ENCODE measurements around the gene LRRC1.

The LRRC1 gene

DNA sequence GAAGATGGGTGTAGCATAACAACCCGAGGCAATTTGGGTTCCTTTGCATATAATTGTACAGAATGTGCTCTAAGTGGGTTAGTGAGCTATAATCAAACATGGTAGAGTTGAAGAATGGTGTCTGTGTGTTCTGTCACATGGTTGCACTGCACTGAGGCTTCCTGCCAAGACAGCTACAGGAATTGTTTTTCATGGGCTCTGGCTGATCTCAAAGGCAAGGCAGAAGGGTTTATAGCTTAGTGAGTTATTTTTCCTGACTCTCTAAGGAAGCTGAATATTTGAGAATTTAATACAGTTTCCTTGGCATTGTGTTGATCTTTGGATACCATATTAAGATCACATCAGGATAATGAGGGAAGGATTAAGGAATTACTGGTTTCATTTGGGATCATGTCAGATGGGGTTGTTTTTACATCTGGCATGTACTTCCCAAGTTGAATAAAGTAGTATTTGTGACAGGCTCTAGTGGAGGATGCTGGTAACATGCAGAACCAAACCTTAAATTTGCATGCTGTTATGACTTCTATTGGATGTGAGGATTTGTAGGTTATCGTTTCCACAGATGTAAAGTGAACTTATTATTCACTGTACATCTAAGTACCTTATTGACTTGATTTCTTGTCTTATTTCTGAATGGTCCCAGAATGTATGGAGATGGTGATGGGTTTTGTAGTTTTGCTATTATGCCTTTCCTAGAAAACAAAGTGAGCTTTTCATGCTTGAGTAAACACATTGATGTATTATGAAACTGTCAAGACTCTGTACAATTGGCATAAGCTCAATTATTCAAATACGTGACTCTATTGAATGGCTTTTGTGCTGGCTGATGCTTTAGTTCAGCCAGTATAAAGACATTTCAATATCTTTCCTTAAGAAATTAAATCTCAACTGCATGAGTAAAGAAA is 43.3 kb downstream of the LRRC1 start:
- H3K4me3 Mint-ChIP-seq: no peak overlapping the region
- H3K9me3 Mint-ChIP-seq: peaks cover 7% of the 10 kb centered on the region
- no peak for ATAC-seq
- H3K27ac Mint-ChIP-seq: no peak overlapping the region
- H3K36me3 Mint-ChIP-seq: no peaks in the 10 kb centered on the region
- DNase-seq (ENCODE audit: low spot score in 2 of 2): no peak
- H3K4me1 Mint-ChIP-seq: no peaks in the 10 kb centered on the region

DNA sequence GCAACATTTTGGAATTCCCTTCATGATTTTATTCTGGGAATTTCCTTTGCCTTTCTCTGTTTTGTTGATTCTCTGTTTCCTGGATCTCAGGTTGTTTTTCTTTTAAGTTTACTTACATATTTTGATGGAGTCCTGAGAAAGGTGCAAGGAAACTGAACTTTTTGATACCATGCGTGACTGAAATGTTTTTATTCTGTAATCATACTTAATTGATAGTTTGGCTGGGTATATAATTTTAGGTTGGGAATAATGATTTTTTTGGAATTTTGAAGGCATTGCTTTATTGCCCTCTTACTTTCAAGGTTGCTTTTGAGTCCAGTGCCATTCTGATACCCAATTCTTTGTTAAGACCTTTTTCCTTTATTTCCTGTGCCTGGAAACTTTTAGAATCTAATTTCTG is 45.2 kb downstream of the LRRC1 start:
- DNase-seq (ENCODE audit: low spot score in 2 of 2): no peak
- Mint-ChIP-seq H3K27ac (no peak overlapping the region), H3K4me1 (no peaks in the 10 kb centered on the region), H3K36me3 (no peaks in the 10 kb centered on the region), H3K9me3 (peaks cover 7% of the 10 kb centered on the region), H3K4me3 (no peak overlapping the region)
- ATAC-seq: no peak

DNA sequence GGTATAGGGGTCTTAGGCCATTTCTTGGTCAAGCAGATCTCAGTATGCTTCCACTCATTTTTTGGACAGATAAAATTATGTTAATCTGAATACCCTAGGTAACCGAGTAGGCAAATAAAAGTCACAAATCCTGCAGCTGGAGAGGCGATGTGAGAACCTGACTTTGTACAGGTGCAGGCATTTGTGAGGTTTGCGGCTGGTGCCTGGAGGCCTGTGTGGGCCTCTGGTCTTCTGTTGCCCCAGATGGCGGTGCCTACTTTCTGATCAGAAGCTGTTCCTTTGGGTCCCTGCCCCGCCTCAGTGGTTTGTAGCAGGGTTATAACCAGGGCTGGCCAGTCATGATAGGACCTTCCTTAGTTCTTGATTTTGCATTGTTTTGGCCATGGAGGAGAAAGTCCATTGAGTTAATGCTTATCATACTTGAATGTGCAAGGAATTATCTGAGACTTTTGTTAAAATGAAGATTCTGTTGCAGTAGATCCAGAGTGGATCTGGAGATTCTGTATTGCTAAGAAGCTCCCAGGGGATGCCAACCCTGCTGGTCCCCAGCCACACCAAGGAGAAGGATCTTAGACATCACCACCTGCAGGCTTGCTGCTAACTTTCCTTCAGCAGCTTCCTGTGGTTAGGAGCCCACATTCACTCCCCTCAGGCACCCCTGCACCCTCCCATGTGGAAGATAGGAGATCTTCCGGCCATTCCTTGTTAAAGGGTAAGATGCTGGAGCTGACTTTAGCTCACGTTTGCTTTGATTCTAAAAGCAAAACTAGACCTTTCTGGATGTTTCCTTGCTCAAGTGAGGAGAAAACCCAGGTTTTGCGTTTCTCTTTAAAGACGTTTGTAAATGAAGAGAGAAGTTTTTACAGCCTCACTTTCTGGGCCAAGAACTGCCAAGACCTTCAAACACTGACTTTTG is 50.7 kb downstream of the LRRC1 start:
- Mint-ChIP-seq H3K4me1 (no peaks in the 10 kb centered on the region), H3K27ac (no peak overlapping the region), H3K9me3 (peaks cover under 1% of the 10 kb centered on the region), H3K4me3 (no peak overlapping the region), H3K36me3 (no peaks in the 10 kb centered on the region)
- DNase-seq (ENCODE audit: low spot score in 2 of 2) (no peak), ATAC-seq (no peak)

DNA sequence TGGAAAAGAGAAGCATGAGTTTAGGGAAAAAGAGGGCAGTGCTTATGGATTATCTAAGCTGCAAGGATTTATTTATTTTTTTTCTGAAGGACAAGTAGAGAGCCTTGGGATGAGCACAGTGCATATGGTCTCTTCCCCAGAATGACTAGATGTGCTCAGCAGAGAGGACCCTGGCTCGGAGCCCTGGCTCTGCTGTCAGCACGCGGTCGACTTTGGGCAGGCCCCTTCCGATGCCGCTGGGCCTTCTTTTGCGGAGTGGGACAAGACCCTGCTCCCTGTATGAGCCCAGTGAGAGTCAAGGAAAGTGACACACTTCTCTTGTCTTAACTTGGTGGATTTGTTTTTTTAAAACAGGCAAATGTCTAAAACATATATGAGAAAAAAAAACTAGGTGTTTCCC is 51.4 kb downstream of the LRRC1 start:
- H3K27ac Mint-ChIP-seq: no peak overlapping the region
- H3K4me3 Mint-ChIP-seq: no peak overlapping the region
- no peaks in the 10 kb centered on the region for H3K4me1 Mint-ChIP-seq
- no peak for ATAC-seq
- DNase-seq (ENCODE audit: low spot score in 2 of 2): no peak
- H3K36me3 Mint-ChIP-seq: no peaks in the 10 kb centered on the region
- no peaks in the 10 kb centered on the region for H3K9me3 Mint-ChIP-seq

DNA sequence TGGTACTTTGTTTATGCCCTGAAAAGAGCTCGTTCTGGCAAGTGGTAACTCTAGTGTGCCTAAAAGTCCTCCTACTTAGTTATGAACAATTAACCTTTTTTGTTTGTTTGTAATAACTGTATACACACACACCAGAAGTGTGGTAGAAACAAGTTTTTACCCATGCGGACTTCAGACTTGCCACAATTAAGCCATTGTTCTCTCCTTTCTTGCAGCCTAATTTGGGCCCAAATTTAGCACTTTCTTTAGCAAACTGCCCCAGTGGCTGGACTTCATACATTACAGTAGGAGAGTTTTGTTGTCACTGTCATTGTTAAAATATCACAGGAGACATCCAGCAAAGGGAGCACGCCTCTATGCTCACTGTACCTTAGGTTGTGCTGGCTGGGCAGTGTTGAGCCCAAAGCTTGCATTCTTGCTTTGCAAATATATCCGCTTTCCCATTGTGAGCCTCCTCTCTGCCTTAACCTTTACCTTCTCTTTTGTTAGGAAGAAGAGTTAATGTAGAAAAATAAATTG is 53.0 kb downstream of the LRRC1 start:
- H3K27ac Mint-ChIP-seq: no peak overlapping the region
- H3K4me1 Mint-ChIP-seq: no peaks in the 10 kb centered on the region
- no peak overlapping the region for H3K4me3 Mint-ChIP-seq
- H3K9me3 Mint-ChIP-seq: no peaks in the 10 kb centered on the region
- ATAC-seq: no peak
- DNase-seq (ENCODE audit: low spot score in 2 of 2): no peak
- no peaks in the 10 kb centered on the region for H3K36me3 Mint-ChIP-seq

DNA sequence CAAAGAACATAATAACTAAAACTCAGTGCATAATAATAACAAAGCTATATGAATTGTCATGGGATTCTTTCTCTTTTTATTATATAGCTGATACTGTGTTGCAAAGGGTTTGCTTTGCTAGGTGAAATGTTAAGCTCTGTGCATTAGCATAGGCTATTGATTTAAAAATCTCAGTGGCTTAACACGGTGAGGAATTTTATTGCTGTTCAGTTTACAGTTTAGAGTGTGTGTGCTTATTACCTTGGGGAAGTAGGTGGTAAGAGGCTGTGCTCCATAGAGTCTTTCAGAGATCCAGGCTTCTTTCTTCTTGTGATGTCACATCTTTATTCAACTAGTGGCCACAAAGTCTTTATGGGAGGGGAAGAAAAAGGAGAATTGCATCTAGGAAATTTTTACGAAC is 55.7 kb downstream of the LRRC1 start:
- no peaks in the 10 kb centered on the region for H3K9me3 Mint-ChIP-seq
- no peaks in the 10 kb centered on the region for H3K4me1 Mint-ChIP-seq
- no peak for DNase-seq (ENCODE audit: low spot score in 2 of 2)

DNA sequence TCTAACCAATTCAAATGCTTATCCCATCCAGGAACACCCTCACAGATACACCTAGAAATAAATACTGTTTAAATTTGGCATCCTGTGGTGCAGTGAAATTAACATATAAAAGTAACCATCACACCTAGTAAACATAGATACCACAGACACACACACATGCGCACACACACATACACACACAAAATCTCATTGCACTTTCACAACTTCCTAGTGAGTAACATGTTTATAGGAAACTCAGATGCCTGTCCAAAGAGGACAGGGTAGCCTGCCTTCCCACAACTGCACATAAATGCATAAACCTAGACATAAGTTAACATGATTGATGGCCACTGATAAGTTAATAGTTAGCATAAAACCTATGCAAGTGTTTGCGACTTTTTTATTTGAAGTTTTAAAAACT is 56.8 kb downstream of the LRRC1 start:
- Mint-ChIP-seq H3K27ac (no peak overlapping the region), H3K36me3 (no peaks in the 10 kb centered on the region), H3K9me3 (no peaks in the 10 kb centered on the region), H3K4me3 (no peak overlapping the region), H3K4me1 (no peaks in the 10 kb centered on the region)
- no peak for DNase-seq (ENCODE audit: low spot score in 2 of 2)
- ATAC-seq: no peak

More for the DNA sequence above, 55.7 kb downstream of the LRRC1 start:
- Mint-ChIP-seq H3K4me3 (no peak overlapping the region), H3K36me3 (no peaks in the 10 kb centered on the region), H3K27ac (no peak overlapping the region)
- ATAC-seq: no peak

DNA sequence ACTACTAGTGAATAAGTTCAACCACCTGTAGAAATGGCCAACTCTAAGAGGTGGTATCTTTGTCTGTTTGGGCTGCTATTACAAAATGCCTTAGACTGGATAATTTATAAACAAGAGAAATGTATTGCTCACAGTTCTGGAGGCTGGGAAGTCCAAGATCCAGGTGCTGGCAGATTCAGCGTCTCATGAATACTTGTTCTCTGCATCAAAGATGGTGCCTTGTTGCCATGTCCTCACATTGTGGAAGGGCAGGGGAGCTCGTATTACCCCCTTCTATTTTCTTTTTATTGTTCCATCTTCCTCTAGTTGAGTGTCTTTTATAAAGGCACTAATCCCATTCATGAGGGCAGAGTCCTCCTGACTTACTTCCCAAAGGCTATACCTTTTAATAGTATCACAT is 58.0 kb downstream of the LRRC1 start:
- no peak overlapping the region for H3K4me3 Mint-ChIP-seq
- no peak overlapping the region for H3K27ac Mint-ChIP-seq
- DNase-seq (ENCODE audit: low spot score in 2 of 2): no peak
- H3K36me3 Mint-ChIP-seq: no peaks in the 10 kb centered on the region
- no peak for ATAC-seq
- no peaks in the 10 kb centered on the region for H3K4me1 Mint-ChIP-seq
- H3K9me3 Mint-ChIP-seq: no peaks in the 10 kb centered on the region

DNA sequence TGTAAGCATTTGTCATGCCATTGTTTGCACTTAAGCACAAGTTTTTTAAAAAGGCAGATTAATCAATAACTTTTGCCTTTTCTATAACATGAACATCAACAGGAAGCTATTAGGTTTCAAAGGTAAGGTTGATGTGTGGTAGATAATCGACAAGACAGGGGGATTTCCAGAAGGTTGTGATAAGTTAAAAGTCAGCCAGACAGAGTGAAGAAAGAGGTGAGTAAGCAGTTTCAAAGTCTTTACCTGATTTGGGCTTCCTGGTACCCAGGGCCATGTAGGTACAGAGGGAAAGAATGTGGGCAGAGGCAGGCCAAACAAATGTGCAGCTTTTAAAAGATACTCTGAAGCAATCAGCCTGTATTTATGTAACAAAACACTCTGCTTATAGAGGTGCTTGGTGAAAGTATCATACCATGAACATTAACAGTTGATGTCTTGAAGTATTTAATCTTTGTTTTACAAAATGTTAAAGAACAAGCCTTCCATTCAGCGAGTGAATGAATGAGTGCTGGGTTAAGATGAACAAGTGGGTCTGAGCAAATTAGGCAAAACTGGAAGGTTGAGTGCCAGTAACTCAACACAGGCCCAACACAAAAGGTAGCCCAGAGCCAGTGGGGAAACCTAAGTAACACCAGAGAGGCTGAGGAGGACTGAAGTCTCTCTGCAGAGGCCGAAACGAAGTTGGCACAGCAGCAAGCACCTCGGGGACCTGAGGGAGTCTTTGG is 60.2 kb downstream of the LRRC1 start:
- H3K9me3 Mint-ChIP-seq: no peaks in the 10 kb centered on the region
- DNase-seq (ENCODE audit: low spot score in 2 of 2) (no peak), ATAC-seq (peak; percentile 69)
- H3K4me3 Mint-ChIP-seq: no peak overlapping the region
- no peaks in the 10 kb centered on the region for H3K36me3 Mint-ChIP-seq
- no peaks in the 10 kb centered on the region for H3K4me1 Mint-ChIP-seq
- H3K27ac Mint-ChIP-seq: peak overlapping the region; percentile 3

DNA sequence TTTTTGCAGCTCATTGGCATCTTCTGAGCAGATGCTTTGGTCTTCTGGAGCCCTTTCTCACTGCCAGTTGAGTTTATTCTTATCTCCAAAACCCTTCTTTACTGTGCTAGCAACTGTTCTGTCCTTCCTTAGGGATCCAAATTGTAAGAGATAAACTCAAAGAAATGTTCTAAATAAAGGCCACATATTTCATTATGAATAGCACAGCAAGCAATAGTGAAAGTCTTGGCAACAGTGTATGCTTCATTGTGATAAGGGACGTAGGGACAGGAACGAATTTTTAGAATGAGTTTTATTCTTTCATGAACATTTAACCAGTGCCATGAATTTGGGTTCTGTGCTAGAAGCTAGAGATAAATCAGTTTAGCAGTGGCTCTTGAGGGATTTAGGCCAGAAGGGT is 61.1 kb downstream of the LRRC1 start:
- no peak overlapping the region for H3K4me3 Mint-ChIP-seq
- no peak overlapping the region for H3K27ac Mint-ChIP-seq
- no peaks in the 10 kb centered on the region for H3K36me3 Mint-ChIP-seq
- H3K4me1 Mint-ChIP-seq: no peaks in the 10 kb centered on the region
- DNase-seq (ENCODE audit: low spot score in 2 of 2): no peak
- no peaks in the 10 kb centered on the region for H3K9me3 Mint-ChIP-seq
- no peak for ATAC-seq

DNA sequence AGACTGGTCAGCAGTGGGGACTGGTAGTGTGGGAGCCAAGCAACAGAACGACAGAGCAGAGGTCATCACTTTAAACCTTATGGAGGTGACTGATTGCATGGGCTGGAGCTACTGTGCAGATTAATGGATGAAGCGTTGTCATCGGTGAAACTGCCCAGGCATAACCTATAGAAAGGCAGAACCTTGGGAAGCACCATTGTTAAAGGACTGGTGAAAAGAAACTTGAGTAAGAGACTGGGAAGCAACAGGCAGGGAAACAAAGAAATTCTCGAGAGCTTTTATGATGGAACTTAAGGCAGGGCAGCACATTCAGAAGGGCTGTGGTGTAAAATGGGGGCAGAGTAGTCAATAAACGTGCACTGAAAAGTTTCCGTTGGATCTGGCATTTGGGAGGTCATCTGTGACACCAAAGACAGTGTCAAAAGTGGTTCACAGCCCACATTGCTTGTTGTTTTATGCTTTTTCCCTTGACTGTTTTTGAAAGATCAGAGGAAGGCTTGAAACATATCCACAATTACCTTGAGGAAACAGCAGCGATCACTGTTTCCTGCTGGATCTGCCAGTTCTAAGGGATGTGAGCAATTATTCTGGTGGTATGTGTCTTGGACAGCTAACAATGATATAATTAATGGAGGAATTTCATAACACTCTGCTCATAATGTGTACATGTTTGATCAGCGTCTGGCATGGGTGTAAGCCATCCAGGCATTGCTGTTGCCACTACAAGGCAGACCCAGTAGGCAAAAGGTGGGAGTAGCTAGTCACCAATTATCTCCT is 62.7 kb downstream of the LRRC1 start:
- no peak overlapping the region for H3K27ac Mint-ChIP-seq
- H3K4me3 Mint-ChIP-seq: no peak overlapping the region
- H3K36me3 Mint-ChIP-seq: no peaks in the 10 kb centered on the region
- ATAC-seq (no peak), DNase-seq (ENCODE audit: low spot score in 2 of 2) (no peak)
- no peaks in the 10 kb centered on the region for H3K9me3 Mint-ChIP-seq
- H3K4me1 Mint-ChIP-seq: peaks cover 6% of the 10 kb centered on the region

DNA sequence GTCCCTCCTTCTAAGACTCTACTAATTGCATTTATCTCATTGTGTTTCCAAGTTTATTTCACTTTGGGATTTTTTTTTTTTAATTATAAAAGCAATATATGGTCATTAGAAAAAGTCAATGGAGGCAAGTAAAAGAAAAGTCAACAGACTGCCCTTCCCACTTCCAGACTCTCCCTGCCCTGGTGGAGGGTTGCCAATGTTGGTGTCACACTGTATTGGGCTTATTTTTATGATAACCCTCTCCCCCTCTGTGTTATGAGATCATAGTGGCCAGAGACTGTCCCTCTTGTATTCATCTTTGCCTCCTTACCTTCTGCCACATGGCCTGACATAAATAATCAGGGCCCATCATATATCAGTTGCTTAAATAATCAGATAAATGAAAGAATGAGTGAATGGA is 63.4 kb downstream of the LRRC1 start:
- Mint-ChIP-seq H3K4me1 (peaks cover 6% of the 10 kb centered on the region), H3K9me3 (no peaks in the 10 kb centered on the region), H3K27ac (no peak overlapping the region), H3K4me3 (no peak overlapping the region), H3K36me3 (no peaks in the 10 kb centered on the region)
- ATAC-seq: no peak
- DNase-seq (ENCODE audit: low spot score in 2 of 2): no peak

DNA sequence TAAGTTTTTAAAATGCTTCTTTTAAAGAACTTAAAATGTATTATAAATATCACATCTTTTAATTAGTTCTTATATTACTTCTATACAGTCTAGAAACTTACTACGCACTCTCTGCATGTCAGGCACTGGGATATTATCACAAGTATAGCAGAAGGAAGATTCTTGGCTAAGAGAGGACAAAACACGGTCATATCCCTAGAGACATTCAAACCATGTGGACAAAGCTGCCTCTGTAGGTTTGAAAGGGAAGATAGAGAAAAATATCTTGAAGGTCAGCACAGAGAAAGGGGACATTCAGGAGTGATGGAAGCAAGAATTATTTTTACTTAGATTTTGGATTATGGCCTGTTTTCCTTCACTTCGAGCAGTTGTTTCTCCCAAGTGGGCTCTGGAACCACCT is 64.1 kb downstream of the LRRC1 start:
- Mint-ChIP-seq H3K9me3 (no peaks in the 10 kb centered on the region), H3K4me3 (no peak overlapping the region), H3K36me3 (no peaks in the 10 kb centered on the region), H3K4me1 (peaks cover 6% of the 10 kb centered on the region), H3K27ac (no peak overlapping the region)
- ATAC-seq (no peak), DNase-seq (ENCODE audit: low spot score in 2 of 2) (no peak)

DNA sequence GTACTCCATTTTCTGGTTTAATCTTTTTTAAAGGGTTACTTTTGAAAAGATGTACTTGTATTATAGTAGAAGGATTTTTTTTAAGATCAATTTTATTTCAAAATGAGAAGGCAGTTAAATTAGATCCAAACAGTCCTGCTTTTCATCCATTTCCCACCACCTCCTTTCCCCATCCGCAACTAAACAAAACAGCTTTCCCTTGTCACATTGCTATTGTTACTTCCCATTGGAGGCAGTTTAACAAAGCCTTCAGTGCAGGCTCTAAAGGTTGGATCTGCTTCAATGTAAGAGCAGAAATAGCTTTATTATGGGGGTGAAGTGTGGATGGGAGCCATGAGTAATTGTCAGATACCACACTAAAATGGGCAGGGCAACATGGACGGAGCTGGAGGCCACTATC is 65.7 kb downstream of the LRRC1 start:
- H3K4me3 Mint-ChIP-seq: no peak overlapping the region
- H3K27ac Mint-ChIP-seq: no peak overlapping the region
- DNase-seq (ENCODE audit: low spot score in 2 of 2): no peak
- no peaks in the 10 kb centered on the region for H3K36me3 Mint-ChIP-seq
- no peak for ATAC-seq
- H3K9me3 Mint-ChIP-seq: no peaks in the 10 kb centered on the region
- peaks cover 6% of the 10 kb centered on the region for H3K4me1 Mint-ChIP-seq
